ENCODE data around the gene SCEL.

- no peak for TF ChIP-seq CTCF (IDR thresholded peaks at IDR 0.05)
- no peak for TF ChIP-seq POLR2A (IDR thresholded peaks at IDR 0.05)
Observed at GRCh38 chr13:77511552-77511951, 24.0 kb upstream of the SCEL start.
